Gastrocnemius medialis (tissue), 4 donors: ENCODE measurements around the gene SPRY2. TPM values are rescaled to one million over a fixed set of nuclear protein-coding genes. Genes with fewer than 3 reads are reported as not detected.

Experiments used
- ATAC-seq, 2 donors: fragments of 150-250 bp; one replicate each; pipeline ENCODE4 v1.9.1; 2016
- DNase-seq, 2 donors: peaks; one replicate each; pipeline ENCODE4 v3.0.0-alpha.2; 2019
- H3K27ac ChIP-seq, 4 donors: fragments of 200-600 bp; sonication (generic); 1 replicate in 1 of 4; 2 replicates in 3 of 4; pipeline ENCODE4 v1.5.1; 2016 to 2018; ENCODE audit warnings: mild to moderate bottlenecking in 2 of 4, moderate library complexity in 1 of 4
- H3K27me3 ChIP-seq, 3 donors: fragments of 200-600 bp; sonication (generic) in 2 of 3; 1 replicate in 1 of 3; 2 replicates in 2 of 3; pipeline versions ENCODE4 v1.5.1 to v1.6.0; 2016 to 2019; ENCODE audit warnings: mild to moderate bottlenecking in 1 of 3, moderate library complexity in 1 of 3
- H3K36me3 ChIP-seq, 2 donors: fragments of 200-600 bp; sonication (generic) in 1 of 2; one replicate each; pipeline ENCODE4 v1.5.1; 2017 to 2018
- H3K4me1 ChIP-seq, 2 donors: fragments of 200-600 bp; sonication (generic) in 1 of 2; one replicate each; pipeline ENCODE4 v1.5.1; 2016 to 2017; ENCODE audit warnings: mild to moderate bottlenecking in 2 of 2
- H3K4me3 ChIP-seq, 4 donors: fragments of 200-600 bp; sonication (generic) in 3 of 4; 1 replicate in 1 of 4; 2 replicates in 3 of 4; pipeline ENCODE4 v1.5.1; 2016 to 2019; ENCODE audit warnings: mild to moderate bottlenecking in 2 of 4
- H3K9me3 ChIP-seq, 3 donors: fragments of 200-600 bp; sonication (generic) in 2 of 3; 1 replicate in 1 of 3; 2 replicates in 2 of 3; pipeline ENCODE4 v1.5.1; 2016 to 2019
- POLR2A ChIP-seq, 2 donors: fragments of 450-650 bp; IDR thresholded peaks; one replicate each; pipeline ENCODE4 v1.6.1; 2017; ENCODE audit warnings: antibody characterized with exemption in 2 of 2, mild to moderate bottlenecking in 2 of 2, moderate library complexity in 2 of 2
- in situ Hi-C, 4 donors: fragments of 200-750 bp; cut with MboI; loops; one replicate each; pipeline versions ENCODE4 v1.15.0 to v1.8.0; 2017; ENCODE audit warnings: low sequenced_read_pairs in 4 of 4
- intact Hi-C: fragments of 100-400 bp; cut with DNase I; formaldehyde crosslinking; loops from one replicate; pipeline ENCODE4 v1.15.1; 2023; ENCODE audit warnings: low total_unique reads
- total RNA-seq, 4 donors: library from RNA; depleted of rRNA; stranded (reverse); fragments of >200 nt; gene quantifications; one replicate each; pipeline versions ENCODE4 v1.1.0 to v1.2.3, GENCODE V29; 2016
- TF ChIP-seq, protein P1 (sequence below), 5 experiments: fragments of 450-650 bp in 3 of 5; fragments of 200-600 bp in 2 of 5; sonication (generic) in 2 of 5; IDR thresholded peaks in 4 of 5; conservative IDR thresholded peaks in 1 of 5; 1 replicate in 4 of 5; 2 replicates in 1 of 5; pipeline ENCODE4 v1.5.1; 2016 to 2019; ENCODE audit warnings: antibody characterized with exemption in 5 of 5, mild to moderate bottlenecking in 3 of 5, moderate library complexity in 3 of 5

SPRY2 gene
- total RNA-seq, 4 donors from 2014 or later = 15.7 to 32.2 (median 22.2) TPM

DNA sequence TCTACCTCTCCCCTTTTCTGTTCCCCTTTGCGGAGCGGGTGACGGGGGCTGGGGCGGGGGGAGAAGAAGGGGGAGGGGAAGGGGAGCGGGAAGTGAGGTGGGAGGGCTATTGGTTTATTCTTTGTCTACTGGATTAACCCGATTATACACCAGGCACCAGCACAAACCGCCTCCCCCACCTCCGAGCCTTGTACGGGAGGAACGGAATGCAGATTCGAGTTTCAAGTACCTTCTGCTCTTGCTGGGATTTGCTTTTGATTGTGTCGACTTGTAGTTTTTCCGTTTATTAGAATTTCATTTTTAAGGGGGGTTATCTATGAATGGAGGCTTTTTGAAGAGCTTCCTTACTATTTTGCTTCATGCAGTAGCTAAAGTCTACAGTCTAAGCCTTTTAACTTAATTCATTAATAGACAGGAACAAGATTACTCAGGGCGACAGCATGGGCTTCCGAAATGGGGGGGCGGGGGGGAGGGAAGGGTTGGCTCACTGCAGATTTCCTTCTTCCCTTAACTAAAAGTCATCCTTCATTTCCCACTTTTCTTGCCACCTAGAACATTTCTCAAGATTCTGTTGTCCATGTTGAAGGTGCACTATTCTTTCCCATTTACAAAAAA lies 937 bp upstream of the SPRY2 start:
- ATAC-seq (peak in 1 of 2 donors; percentile 15), DNase-seq (peak; percentile 28 to 55)
- intact Hi-C loops (loop anchor here (5.0 to 10.0 kb wide), 6 partner anchors 123 to 935 kb away; partner anchors contain the start of genes NDFIP2 and RBM26), in situ Hi-C loops (loop anchor here in 2 of 4 donors (25.0 kb wide), 1 partner anchor 930 kb away; the partner anchor contains the start of gene RBM26 (in 2 of the 2))
- Histone ChIP-seq H3K27ac (peak overlapping the region; percentile 91 to 99 (median 95)), H3K36me3 (no peaks in the 10 kb centered on the region), H3K9me3 (no peaks in the 10 kb centered on the region), H3K4me1 (peaks cover 26 to 39% of the 10 kb centered on the region in 2 donors), H3K4me3 (peak overlapping the region; percentile 69 to 94 (median 90)), H3K27me3 (no peaks in the 10 kb centered on the region)
- TF ChIP-seq POLR2A (IDR thresholded peaks at IDR 0.05) = no peak
- TF ChIP-seq, protein P1, sequence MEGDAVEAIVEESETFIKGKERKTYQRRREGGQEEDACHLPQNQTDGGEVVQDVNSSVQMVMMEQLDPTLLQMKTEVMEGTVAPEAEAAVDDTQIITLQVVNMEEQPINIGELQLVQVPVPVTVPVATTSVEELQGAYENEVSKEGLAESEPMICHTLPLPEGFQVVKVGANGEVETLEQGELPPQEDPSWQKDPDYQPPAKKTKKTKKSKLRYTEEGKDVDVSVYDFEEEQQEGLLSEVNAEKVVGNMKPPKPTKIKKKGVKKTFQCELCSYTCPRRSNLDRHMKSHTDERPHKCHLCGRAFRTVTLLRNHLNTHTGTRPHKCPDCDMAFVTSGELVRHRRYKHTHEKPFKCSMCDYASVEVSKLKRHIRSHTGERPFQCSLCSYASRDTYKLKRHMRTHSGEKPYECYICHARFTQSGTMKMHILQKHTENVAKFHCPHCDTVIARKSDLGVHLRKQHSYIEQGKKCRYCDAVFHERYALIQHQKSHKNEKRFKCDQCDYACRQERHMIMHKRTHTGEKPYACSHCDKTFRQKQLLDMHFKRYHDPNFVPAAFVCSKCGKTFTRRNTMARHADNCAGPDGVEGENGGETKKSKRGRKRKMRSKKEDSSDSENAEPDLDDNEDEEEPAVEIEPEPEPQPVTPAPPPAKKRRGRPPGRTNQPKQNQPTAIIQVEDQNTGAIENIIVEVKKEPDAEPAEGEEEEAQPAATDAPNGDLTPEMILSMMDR (IDR thresholded peaks at IDR 0.05 in 4 of 5, conservative IDR thresholded peaks at IDR 0.05 in 1 of 5) = no peak

- TF ChIP-seq POLR2A (IDR thresholded peaks at IDR 0.05) = no peak
- TF ChIP-seq, protein P1 (IDR thresholded peaks at IDR 0.05 in 4 of 5, conservative IDR thresholded peaks at IDR 0.05 in 1 of 5) = no peak
- ATAC-seq (peak; percentile 14 to 17), DNase-seq (no peak)
- Histone ChIP-seq H3K27ac (peak overlapping the region; percentile 91 to 99 (median 95)), H3K9me3 (no peaks in the 10 kb centered on the region), H3K4me1 (peaks cover 34 to 42% of the 10 kb centered on the region in 2 donors), H3K4me3 (peak overlapping the region; percentile 69 to 94 (median 90)), H3K27me3 (no peaks in the 10 kb centered on the region), H3K36me3 (no peaks in the 10 kb centered on the region)
- in situ Hi-C loops (loop anchor here in 2 of 4 donors (25.0 kb wide), 1 partner anchor 928 kb away; the partner anchor contains the start of gene RBM26 (in 2 of the 2)), intact Hi-C loops (loop anchor here (5.0 to 10.0 kb wide), 6 partner anchors 124 to 933 kb away; partner anchors contain the start of genes NDFIP2 and RBM26)
These were observed 250 bp downstream of the SPRY2 start for GRCh38 chr13:80340651-80341100.

- DNase-seq (peak; percentile 29 to 48), ATAC-seq (peak; percentile 15 to 24)
- peak; percentile 56 to 68 for TF ChIP-seq POLR2A (IDR thresholded peaks at IDR 0.05)
- TF ChIP-seq, protein P1 (IDR thresholded peaks at IDR 0.05 in 4 of 5, conservative IDR thresholded peaks at IDR 0.05 in 1 of 5) = no peak
- Histone ChIP-seq H3K9me3 (no peaks in the 10 kb centered on the region), H3K36me3 (peaks cover 0 to 3% of the 10 kb centered on the region in 2 donors), H3K27me3 (no peaks in the 10 kb centered on the region), H3K27ac (peak overlapping the region; percentile 91 to 99 (median 95)), H3K4me1 (peaks cover 38 to 42% of the 10 kb centered on the region in 2 donors), H3K4me3 (peak overlapping the region; percentile 69 to 94 (median 90))
- in situ Hi-C loops = loop anchor here in 3 of 4 donors (5.0 to 25.0 kb wide), 4 partner anchors 205 to 928 kb away; partner anchors contain the start of gene RBM26 (in 2 of the 3)
- intact Hi-C loops = loop anchor here (5.0 to 10.0 kb wide), 8 partner anchors 125 to 933 kb away; partner anchors contain the start of genes NDFIP2 and RBM26
These were observed 845 bp downstream of the SPRY2 start for GRCh38 chr13:80339912-80340650.

DNA sequence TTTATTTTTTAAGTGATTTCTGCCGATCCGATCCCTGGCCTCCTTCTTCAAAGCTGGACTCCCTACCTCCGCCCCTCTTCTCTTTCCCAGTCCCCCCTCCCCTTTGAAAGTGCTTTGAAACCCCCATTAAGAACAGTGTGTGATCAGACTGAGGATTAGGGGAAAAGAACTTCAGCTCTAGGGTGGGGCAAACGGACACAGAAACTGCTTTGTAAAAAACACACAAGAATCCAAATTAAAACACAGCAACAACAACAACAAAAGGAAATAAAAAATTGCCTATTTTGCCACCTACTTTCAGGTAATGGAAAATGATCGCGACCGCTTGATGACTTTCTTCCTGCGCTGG lies 1.4 kb downstream of the SPRY2 start:
- intact Hi-C loops (loop anchor here (5.0 kb wide), 2 partner anchors 207 to 292 kb away; no protein-coding TSS in a partner anchor), in situ Hi-C loops (loop anchor here in 3 of 4 donors (5.0 to 25.0 kb wide), 4 partner anchors 205 to 927 kb away; partner anchors contain the start of gene RBM26 (in 2 of the 3))
- DNase-seq = no peak
- no peak for ATAC-seq
- Histone ChIP-seq H3K4me1 (peaks cover 41 to 46% of the 10 kb centered on the region in 2 donors), H3K4me3 (peak overlapping the region; percentile 69 to 94 (median 90)), H3K36me3 (peaks cover 0 to 9% of the 10 kb centered on the region in 2 donors), H3K27ac (peak overlapping the region; percentile 91 to 99 (median 95)), H3K27me3 (no peaks in the 10 kb centered on the region), H3K9me3 (no peaks in the 10 kb centered on the region)
- TF ChIP-seq POLR2A (IDR thresholded peaks at IDR 0.05) = no peak
